Fibroblast of mammary gland (primary cell): ENCODE measurements around the gene ZNF480.
"Not testable (repeated sequence)": the region's sequence is repeated elsewhere in the genome, so short reads cannot be mapped to it uniquely, and the experiment has no call there.

ENCODE experiments used
- DNase-seq: peaks from one replicate; pipeline ENCODE4 v3.0.0-alpha.2; 2010; ENCODE audit warnings: low read depth
- H3K4me3 ChIP-seq: 2 replicates; pipeline ENCODE4 v1.5.1; 2011; ENCODE audit warnings: low read depth, mild to moderate bottlenecking, low read length, moderate library complexity; ENCODE audit not compliant: control insufficient read depth
- CTCF ChIP-seq: conservative IDR thresholded peaks from 2 replicates; pipeline ENCODE4 v1.5.1; 2011; ENCODE audit warnings: low read depth, low read length, inconsistent platforms; ENCODE audit not compliant: control insufficient read depth, insufficient read depth

Gene ZNF480

GRCh38 chr19:52296773-52297600 lies at the start of gene ZNF480:
TSS of gene ZNF480 (plus strand) at chr19:52297169. CDS start at chr19:52300413, 3,244 bp downstream.
- TF ChIP-seq CTCF: no peak
- peak; percentile 68 for DNase-seq
- peak within 1 kb of the TSS; percentile 97 for H3K4me3 ChIP-seq

- DNase-seq: peak; percentile 49
- TF ChIP-seq CTCF: peak; percentile 43
- no peak overlapping the region for H3K4me3 ChIP-seq
Observed at GRCh38 chr19:52248241-52248640, 48.7 kb upstream of the ZNF480 start.

- DNase-seq: no peak
- H3K4me3 ChIP-seq: no peak overlapping the region
- TF ChIP-seq CTCF: no peak
Observed at GRCh38 chr19:52258426-52258825, 38.5 kb upstream of the ZNF480 start.

GRCh38 chr19:52265556-52265955 lies 31.4 kb upstream of the ZNF480 start:
- H3K4me3 ChIP-seq: not testable (repeated sequence)
- DNase-seq: peak; percentile 18

- H3K4me3 ChIP-seq: peak within 1 kb of the TSS; percentile 81
- no peak for TF ChIP-seq CTCF
- DNase-seq: peak; percentile 91
Observed at GRCh38 chr19:52269338-52270261, 27.4 kb upstream of the ZNF480 start, which contains the start of gene ZNF766. TSS of gene ZNF766 (plus strand) at chr19:52269587. CDS start at chr19:52269614, 27 bp downstream.

GRCh38 chr19:52270266-52270885 lies 26.6 kb upstream of the ZNF480 start:
- no peak for TF ChIP-seq CTCF
- DNase-seq: peak; percentile 28

More at GRCh38 chr19:52270266-52270885, 26.6 kb upstream of the ZNF480 start:
- H3K4me3 ChIP-seq: peak overlapping the region; percentile 81
